ENCODE results near the gene CEP104. TPM values are rescaled to one million over a fixed set of nuclear protein-coding genes. Genes with fewer than 3 reads are reported as not detected.

Gene CEP104
- total and polyA plus RNA-seq, 2 experiments from 2014 or later: 12.7 to 22.6 TPM

DNA sequence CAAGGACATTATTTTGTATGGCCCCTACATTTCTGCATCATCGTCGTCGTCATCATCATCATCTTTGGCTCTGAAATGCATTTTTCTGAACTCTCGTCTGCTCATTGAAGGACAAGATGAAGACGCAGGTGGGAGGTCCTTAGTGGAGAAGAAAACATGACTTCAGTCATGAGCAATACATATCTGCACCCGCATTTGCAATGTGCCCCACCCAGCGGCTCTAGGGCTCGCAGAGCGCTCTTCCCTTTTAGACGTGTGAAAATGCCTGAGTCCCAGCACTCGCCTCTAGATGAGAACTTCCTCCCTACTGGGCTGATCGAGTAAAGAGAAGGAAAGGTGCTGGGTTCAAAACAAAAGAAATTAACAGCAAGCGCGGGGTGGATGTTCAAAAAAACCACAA lies 32.9 kb upstream of the CEP104 start:
- Histone ChIP-seq H3K4me1 (ENCODE audit: insufficient read depth) (no peaks in the 10 kb centered on the region), H3K9me3 (ENCODE audit: low read depth) (no peaks in the 10 kb centered on the region), H3K27ac (no peak overlapping the region), H3K27me3 (no peaks in the 10 kb centered on the region), H4K20me1 (ENCODE audit: insufficient read depth, poor library complexity, severe bottlenecking) (peaks cover 2% of the 10 kb centered on the region), H2AFZ (no peak overlapping the region), H3K9me2 (replicated peaks; ENCODE audit: insufficient read depth) (no peaks in the 10 kb centered on the region), H3K4me2 (no peak overlapping the region), H3K79me2 (peaks cover 22% of the 10 kb centered on the region), H3K36me3 (replicated peaks; ENCODE audit: insufficient read depth, low read depth) (no peaks in the 10 kb centered on the region), H3K4me3 (no peak overlapping the region)
- DNase-seq (ENCODE audit: low spot score): no peak
- TF ChIP-seq, protein P1, sequence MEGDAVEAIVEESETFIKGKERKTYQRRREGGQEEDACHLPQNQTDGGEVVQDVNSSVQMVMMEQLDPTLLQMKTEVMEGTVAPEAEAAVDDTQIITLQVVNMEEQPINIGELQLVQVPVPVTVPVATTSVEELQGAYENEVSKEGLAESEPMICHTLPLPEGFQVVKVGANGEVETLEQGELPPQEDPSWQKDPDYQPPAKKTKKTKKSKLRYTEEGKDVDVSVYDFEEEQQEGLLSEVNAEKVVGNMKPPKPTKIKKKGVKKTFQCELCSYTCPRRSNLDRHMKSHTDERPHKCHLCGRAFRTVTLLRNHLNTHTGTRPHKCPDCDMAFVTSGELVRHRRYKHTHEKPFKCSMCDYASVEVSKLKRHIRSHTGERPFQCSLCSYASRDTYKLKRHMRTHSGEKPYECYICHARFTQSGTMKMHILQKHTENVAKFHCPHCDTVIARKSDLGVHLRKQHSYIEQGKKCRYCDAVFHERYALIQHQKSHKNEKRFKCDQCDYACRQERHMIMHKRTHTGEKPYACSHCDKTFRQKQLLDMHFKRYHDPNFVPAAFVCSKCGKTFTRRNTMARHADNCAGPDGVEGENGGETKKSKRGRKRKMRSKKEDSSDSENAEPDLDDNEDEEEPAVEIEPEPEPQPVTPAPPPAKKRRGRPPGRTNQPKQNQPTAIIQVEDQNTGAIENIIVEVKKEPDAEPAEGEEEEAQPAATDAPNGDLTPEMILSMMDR (IDR thresholded peaks at IDR 0.05; ENCODE audit: poor library complexity): no peak
- TF ChIP-seq EZH2phosphoT487 (IDR thresholded peaks at IDR 0.05; ENCODE audit: low read depth, severe bottlenecking, unreplicated experiment): no peak
- TF ChIP-seq EZH2 (IDR thresholded peaks at IDR 0.05; ENCODE audit: borderline replicate concordance): no peak
- WGBS (ENCODE audit: low lambda C conversion rate, missing lambda C conversion rate): 99% methylated on average over 14 of the region's 14 CpGs

DNA sequence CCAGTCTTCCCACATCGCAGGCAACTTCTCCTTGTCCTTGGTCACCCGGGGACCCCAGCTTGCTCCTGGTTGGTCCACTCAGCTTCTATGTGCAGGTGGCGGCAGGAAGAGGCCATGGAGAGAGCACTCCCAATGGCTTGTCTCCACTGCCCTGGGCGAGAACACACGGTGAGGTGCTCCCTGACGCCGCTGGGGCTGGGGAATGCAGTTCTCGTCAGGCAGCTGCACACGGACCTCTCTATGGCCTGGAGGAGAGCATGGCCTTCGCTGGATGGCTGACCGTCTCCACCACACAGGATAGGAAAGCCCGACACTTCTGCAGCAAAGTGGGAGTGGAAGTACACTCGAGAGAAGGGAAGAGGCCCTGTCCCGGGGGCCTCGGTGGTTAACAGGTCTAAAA lies 31.3 kb upstream of the CEP104 start:
- no peaks in the 10 kb centered on the region for H3K9me2 ChIP-seq (replicated peaks; ENCODE audit: insufficient read depth)
- no peaks in the 10 kb centered on the region for H3K9me3 ChIP-seq (ENCODE audit: low read depth)
- H3K27me3 ChIP-seq: no peaks in the 10 kb centered on the region
- TF ChIP-seq, protein P1 (IDR thresholded peaks at IDR 0.05; ENCODE audit: poor library complexity): no peak
- H3K4me3 ChIP-seq: no peak overlapping the region
- peaks cover 7% of the 10 kb centered on the region for H3K79me2 ChIP-seq
- no peak overlapping the region for H2AFZ ChIP-seq
- H3K36me3 ChIP-seq (replicated peaks; ENCODE audit: insufficient read depth, low read depth): no peaks in the 10 kb centered on the region
- H3K27ac ChIP-seq: no peak overlapping the region
- H4K20me1 ChIP-seq (ENCODE audit: insufficient read depth, poor library complexity, severe bottlenecking): no peaks in the 10 kb centered on the region
- WGBS (ENCODE audit: low lambda C conversion rate, missing lambda C conversion rate): 91% methylated on average over 15 of the region's 15 CpGs
- no peaks in the 10 kb centered on the region for H3K4me1 ChIP-seq (ENCODE audit: insufficient read depth)
- no peak overlapping the region for H3K4me2 ChIP-seq
- DNase-seq (ENCODE audit: low spot score): no peak

DNA sequence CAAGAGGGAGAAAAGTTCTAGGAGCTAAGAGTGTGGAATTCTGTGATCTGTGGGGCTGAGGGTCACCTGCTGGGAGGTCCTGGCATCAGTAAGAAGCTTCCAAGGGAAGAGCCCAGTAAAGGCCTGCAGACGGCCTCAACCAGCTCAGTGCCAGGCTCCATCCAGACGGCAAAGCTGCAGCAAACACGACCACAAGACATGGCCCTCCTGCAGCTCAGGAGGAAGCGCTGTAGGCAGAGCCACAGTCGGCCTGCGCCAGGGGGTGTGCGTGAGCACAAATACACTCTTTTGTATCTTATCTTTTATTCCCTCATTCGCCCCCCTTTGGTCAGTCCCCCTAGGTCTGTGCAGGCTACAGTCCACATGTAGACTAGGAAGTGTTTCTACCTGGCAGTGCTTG lies 29.7 kb upstream of the CEP104 start:
- no peaks in the 10 kb centered on the region for H3K79me2 ChIP-seq
- no peak for DNase-seq (ENCODE audit: low spot score)
- no peak overlapping the region for H3K4me3 ChIP-seq
- H4K20me1 ChIP-seq (ENCODE audit: insufficient read depth, poor library complexity, severe bottlenecking): no peaks in the 10 kb centered on the region
- WGBS (ENCODE audit: low lambda C conversion rate, missing lambda C conversion rate): 90% methylated on average over 8 of the region's 8 CpGs
- no peak overlapping the region for H2AFZ ChIP-seq
- no peaks in the 10 kb centered on the region for H3K4me1 ChIP-seq (ENCODE audit: insufficient read depth)
- no peaks in the 10 kb centered on the region for H3K9me2 ChIP-seq (replicated peaks; ENCODE audit: insufficient read depth)
- H3K4me2 ChIP-seq: no peak overlapping the region
- no peaks in the 10 kb centered on the region for H3K9me3 ChIP-seq (ENCODE audit: low read depth)
- H3K27ac ChIP-seq: no peak overlapping the region
- H3K36me3 ChIP-seq (replicated peaks; ENCODE audit: insufficient read depth, low read depth): no peaks in the 10 kb centered on the region
- no peaks in the 10 kb centered on the region for H3K27me3 ChIP-seq
- no peak for TF ChIP-seq EZH2phosphoT487 (IDR thresholded peaks at IDR 0.05; ENCODE audit: low read depth, severe bottlenecking, unreplicated experiment)
- no peak for TF ChIP-seq EZH2 (IDR thresholded peaks at IDR 0.05; ENCODE audit: borderline replicate concordance)
- TF ChIP-seq, protein P1 (IDR thresholded peaks at IDR 0.05; ENCODE audit: poor library complexity): no peak

DNA sequence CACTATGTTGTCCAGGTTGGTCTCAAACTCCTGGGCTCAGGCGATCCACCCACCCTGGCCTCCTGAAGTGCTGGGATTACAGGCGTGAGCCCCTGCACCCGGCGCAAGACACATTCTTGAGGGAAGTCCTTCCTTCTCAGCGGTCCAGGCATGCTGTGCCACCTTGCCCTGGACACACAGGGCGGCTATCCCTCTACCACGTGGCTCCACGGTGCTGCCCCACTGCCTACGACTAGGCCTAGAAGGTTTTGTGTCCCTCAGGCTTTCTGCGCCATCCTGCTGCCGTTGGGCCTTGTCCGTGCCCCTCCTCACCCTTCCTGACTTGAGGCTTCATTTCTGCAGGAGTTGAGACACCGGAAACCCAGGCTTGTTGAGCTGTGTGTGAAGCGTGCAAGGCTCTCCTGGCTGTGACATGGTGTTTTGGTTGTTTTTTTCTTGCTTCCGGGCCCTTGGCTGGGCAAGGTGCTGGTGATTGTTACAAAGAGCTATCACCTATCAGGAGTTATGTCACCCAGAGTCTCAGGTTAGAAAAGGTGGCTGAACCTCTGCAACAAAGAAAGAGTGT lies 29.2 kb upstream of the CEP104 start:
- Histone ChIP-seq H3K79me2 (no peaks in the 10 kb centered on the region), H3K4me1 (ENCODE audit: insufficient read depth) (no peaks in the 10 kb centered on the region), H3K27me3 (no peaks in the 10 kb centered on the region), H3K9me2 (replicated peaks; ENCODE audit: insufficient read depth) (no peaks in the 10 kb centered on the region), H2AFZ (no peak overlapping the region), H3K4me2 (no peak overlapping the region), H3K36me3 (replicated peaks; ENCODE audit: insufficient read depth, low read depth) (no peaks in the 10 kb centered on the region), H3K4me3 (no peak overlapping the region), H4K20me1 (ENCODE audit: insufficient read depth, poor library complexity, severe bottlenecking) (no peaks in the 10 kb centered on the region), H3K9me3 (ENCODE audit: low read depth) (no peaks in the 10 kb centered on the region), H3K27ac (no peak overlapping the region)
- no peak for TF ChIP-seq EZH2 (IDR thresholded peaks at IDR 0.05; ENCODE audit: borderline replicate concordance)
- TF ChIP-seq, protein P1 (IDR thresholded peaks at IDR 0.05; ENCODE audit: poor library complexity): no peak
- no peak for TF ChIP-seq EZH2phosphoT487 (IDR thresholded peaks at IDR 0.05; ENCODE audit: low read depth, severe bottlenecking, unreplicated experiment)
- no peak for DNase-seq (ENCODE audit: low spot score)
- WGBS (ENCODE audit: low lambda C conversion rate, missing lambda C conversion rate): 95% methylated on average over 15 of the region's 15 CpGs
